GM21576 (cell line): ENCODE results near the gene OXNAD1.

Experiments used
- ATAC-seq: cut with Tn5 transposase; IDR thresholded peaks from one replicate; pipeline ENCODE4 v1.9.1; 2021; ENCODE audit warnings: mild to moderate bottlenecking, moderate library complexity; ENCODE audit not compliant: unreplicated experiment

Gene OXNAD1

DNA sequence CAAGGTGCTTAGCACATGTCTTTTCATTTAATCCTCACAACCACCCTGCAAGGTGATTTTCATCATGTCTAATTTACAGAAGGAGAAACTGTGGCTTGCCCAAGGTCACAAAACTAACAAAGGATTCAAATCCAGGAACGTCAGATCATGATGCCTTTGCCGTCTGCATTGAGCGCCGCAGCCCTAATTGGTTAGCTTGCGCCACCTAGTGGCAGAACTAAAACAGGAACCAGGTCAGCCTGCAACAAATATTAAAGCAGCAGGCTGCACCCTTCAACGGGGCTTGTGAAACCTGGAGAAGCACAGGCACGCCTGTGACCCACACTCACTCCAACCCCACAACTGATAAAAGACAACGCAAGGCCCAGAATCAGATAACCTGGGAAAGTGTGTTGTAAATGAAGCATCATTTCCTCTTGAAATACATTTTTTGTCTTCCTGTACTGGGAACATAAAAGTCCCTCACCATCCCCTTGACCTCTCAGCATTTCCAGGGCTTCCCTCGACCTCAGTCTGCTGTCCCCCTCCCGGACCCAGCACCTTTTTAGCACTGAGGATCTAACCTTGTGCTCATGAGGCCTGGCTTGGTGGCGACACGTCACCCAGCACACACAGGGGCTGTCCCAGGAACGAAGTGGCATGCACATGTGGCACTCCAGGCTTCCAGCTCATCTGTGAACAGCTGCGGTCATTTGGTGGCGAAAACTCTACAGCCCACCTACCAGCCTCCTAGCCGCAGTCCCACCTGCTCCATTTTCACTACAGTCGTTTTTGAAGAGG lies 17.5 kb upstream of the OXNAD1 start:
- ATAC-seq, result peak; percentile 79

DNA sequence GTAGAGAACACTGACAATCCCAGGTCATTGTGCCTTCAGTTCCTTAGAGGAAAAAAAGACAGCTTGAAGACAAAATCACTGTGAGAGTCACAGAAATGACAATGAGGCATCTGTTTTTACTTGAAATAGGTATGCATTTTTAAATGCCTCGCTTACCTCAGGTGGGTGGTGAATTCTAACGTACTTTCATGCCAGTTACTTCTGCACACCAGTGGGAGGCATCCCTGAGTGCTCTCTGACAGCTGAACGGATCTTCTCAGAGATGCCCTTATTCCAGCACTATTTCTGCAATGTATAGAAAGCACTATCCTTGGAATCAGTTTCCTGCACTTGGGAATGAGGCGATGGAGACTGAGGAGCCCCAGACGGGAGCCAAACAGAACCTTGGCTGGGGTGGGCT lies 16.5 kb upstream of the OXNAD1 start:
- no peak for ATAC-seq

DNA sequence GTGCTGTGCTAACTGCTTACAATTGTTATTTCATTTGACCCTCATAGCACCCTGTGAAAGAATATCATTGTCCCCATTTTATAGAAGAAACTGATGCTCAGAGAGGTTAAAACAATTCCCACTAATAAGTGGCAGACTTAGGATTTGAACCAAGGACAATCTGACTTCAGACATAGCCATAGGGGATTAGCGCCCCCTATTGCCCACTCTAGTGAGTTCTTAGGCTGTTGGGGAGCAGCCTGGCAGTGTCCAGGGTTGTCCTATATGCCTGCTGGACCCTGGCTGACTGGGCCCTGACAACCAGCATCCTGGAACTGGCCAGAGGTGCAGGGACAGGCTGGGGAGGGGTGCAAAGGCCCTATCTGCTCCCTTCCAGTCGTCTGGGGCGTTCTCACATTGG lies 15.7 kb upstream of the OXNAD1 start:
- ATAC-seq, result no peak

DNA sequence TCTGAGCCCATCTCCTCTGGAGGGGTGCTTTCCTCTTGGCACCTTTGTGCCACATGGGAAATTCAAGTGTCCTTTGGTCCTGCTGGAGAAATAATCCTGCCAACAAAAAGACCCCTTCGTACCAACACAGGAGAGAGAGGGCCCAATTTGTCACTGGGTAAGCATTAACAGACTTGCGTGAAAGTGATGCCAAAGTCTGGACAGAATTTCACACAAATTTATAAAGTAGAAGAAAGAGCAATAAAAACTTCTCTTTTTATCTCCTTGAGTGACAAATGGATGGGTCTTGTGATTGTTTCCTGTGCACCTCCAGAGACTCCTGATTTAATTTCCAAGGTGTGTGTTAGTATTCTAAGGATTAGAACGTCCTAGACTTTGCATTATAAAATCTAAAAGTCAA lies 15.1 kb upstream of the OXNAD1 start:
- ATAC-seq, result no peak

DNA sequence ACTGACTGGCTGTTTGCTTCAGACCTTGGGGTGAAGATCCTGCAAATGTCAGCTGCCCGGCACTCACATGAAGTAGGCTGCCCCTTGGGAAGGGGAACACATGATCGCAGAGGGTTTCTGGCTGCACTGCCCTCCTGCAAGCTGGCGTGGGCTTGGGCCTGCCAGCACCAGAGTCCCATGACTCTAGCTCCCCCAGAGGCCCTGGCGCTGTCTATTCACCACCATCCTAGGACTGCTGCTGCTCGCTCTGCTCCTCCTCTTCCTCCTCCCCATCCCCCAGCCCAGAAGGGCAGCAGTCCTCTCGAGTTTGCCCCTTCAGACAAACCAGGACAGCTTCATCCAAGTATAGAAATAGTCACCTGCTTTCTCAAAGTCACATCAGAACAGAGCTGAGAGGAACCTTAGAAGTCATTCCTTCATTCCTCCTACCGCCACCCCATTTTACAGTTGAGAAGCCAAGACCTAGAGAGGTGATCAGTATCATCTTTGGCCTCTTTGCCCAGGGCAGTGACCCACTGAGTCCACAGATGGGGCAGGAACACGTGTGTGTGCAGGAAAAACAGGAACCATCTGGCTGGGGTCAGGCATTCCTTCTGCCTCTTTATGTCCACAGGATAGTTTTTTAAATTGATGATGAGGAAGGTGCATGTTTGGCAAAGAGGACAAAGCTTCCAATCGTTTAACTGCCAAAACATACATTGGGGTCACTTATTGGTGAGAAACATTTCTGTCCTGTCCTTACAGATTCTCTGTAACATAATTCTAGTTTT lies 13.5 kb upstream of the OXNAD1 start:
- no peak for ATAC-seq

DNA sequence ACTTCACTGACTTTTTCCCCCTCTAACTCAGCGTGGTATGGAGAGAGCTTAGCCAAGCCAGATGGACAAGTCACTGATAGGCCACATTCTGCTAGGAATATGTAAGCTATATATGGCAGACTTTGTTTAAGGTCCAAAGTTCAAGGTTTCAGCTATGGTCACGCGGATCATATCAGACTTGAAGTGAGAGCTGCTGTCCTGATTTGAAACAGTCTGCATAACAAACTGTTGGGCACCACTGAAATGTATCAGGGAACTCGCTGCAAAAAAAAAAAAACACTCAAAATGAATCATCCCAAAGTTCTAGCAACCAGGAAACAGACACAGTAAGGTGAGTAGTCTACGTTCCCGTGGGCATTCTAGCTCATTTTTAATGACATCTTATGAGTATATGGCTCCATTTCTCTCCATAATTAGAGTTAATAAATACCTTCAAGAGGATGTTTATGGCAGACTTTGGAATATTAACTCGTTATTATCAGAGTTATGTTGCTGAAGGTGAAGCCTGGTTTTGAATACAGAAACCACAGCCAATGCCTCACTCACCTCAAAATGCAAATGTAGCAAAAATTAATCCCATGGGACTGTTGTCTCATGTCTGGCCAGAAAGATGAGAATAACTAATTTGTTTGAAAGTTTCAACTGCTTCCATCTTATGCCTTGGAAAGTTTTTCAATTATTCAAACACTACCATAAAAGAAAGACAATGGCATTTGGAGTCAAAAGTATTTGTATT lies 12.6 kb upstream of the OXNAD1 start:
- ATAC-seq, result no peak

DNA sequence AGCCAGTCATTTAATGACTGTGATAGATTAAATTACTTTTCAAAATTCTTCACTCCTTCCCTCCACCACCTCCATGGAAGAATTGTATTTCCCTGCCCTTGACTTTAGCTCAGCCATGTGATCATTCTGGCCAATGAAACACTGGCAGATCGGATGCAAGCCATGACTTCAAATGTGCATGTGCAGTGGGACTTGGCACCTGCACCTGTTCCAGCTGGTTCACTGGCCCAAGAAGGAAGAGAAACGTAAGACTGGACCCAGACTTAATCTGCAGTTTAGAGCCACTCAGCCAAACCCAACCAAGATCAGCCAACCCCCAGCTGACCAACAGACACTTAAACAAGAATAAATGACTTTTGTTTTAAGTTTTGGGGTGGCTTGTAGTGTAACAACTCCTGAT lies 12.0 kb upstream of the OXNAD1 start:
- no peak for ATAC-seq

DNA sequence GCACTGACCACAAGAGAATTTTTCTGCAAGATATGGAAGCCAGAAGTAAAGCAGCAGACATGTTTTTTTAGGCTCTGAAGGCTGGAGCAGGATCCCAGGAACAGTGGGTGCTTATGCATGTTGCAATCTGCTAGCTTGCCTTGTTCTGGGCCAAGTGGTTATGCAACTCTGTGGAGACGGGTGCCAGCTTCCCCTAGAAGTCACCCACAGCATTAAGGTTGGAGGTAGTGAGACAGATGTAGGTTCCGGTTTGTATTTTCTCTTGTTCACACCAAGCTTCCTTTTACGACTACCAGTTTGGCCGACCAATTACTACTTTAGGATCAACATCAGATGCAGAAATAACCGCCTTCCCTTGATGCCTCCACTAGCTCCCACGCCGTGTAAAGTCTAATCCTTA lies 11.4 kb upstream of the OXNAD1 start:
- ATAC-seq, result no peak

DNA sequence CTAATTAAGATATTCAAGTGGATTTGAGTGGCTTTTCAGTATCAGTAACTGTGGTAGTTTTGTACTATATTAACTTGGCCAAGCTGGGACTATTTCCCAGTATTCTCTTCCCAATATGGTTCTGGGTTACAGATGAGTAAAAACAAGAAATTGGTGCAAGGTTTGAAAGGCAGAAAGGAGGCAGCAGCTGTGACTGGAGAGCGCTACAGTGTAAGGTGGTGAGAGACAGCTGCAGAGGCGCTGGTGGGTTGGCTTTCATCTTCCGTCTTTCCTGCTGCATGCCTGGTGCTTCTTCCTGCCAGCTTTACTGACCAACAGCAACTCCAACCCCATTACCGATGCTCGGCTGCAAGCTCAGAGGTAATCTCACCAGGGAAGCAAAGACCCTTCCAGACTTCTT lies 10.1 kb upstream of the OXNAD1 start:
- ATAC-seq, result no peak

DNA sequence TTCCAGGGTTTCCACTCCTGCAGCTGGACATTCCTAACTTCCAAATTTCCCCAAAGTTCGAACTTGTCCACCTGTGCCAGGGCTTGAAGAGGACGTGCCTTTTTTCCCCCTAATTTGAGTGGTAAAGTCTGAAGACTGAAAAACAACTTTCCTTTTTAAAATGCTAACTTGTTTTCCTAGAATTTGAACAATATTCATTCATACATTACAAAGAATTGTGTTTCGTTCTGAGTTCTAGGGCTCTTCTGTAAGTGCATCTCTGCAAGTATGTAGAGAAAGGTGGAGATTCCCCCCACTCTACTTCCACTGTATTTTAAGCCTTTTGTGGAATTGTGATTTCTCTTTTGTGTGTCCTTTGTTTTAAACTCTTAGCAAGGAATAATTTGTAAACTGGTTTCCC lies 9.7 kb upstream of the OXNAD1 start:
- no peak for ATAC-seq

DNA sequence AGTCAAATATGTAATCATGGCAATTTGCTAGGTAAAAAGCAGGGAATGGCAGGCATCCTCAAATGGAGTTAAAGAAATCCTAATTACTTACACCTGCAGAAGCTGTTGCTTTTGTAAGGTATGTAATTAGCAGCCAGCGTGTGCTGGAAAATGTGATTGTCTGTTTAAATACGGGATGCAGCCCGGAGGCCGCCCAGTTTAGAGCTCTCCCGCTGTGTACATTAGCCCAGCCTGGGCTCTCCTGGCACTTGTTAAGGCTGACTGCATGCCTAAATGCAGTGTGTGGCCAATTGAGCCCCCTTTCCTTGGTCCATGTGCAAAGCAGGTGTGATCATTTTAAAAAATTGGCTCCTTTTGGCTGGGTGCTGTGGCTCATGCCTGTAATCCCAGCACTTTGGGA lies 9.3 kb upstream of the OXNAD1 start:
- no peak for ATAC-seq

DNA sequence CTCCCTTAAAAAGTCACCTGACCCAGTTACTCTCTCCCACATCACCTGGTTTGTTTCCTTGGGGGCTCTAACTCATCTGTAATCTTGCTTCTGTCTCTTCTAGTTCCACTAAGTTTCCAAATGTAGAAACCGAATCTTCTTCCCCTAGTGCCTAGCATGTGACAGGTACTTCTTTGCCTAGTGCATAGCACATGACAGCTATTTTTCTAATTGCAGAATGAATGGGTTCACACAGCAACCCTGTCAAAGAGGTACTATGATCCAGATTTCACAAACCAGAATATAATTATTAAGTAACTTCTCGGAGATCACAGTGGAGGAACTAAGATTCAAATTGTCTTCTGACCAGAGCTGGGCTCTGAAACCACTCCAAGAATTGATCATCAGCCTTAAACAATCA lies 7.7 kb upstream of the OXNAD1 start:
- ATAC-seq, result no peak

DNA sequence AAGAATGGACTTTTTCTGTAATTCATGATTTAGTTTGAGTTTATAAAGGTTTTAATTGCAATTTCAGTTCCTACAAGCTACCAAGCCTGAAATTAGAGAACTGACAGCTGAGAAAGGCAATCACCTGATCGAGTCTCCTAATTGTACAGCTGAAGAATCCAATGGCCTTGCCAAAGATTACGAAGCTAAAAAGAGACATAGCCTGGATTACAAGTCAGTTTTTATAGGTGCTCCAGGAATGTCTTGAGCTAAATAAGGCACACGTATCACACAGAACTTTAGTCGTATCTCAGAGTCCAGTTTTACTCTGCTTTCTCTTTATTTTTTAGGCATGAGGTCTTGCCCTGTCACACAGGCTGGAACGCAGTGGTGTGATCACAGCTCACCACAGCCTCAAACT lies 6.8 kb upstream of the OXNAD1 start:
- ATAC-seq, result no peak

DNA sequence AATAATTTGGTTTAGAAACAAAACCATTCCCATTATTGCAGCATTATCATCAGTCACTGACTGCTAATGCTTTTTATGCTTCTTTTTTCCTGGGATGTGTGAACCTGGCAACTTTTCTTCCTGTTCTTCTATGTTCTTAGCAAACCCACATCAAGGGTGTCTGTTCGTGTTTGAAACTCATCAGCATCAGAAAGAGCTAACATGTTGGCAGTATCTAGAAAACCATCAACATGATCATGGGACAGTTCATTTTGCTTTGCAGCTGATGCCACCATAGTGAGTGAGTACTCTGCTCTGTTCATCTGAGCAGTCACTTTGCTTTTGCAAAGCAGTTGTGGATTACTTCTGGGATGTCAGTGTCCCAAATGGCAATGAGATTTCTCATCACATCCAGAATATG lies 6.1 kb upstream of the OXNAD1 start:
- no peak for ATAC-seq

DNA sequence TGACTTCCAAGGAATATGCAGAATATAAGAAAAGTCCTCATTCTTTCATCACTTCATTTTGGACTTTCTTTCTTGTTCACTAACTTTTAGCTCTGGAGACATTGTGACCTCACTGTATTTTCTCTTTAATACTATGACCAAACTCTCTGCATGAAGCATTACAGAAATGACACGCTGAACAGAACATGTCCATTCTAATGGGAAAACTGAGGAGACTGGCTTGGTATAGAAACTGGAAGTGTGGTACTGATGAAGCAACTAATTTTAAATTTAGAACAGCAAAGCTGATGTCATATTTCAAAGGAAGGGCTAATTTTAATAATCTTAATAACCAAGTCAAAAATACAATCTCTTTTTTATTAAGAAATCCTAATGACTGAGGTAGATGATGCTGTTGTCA lies 5.0 kb upstream of the OXNAD1 start:
- no peak for ATAC-seq

DNA sequence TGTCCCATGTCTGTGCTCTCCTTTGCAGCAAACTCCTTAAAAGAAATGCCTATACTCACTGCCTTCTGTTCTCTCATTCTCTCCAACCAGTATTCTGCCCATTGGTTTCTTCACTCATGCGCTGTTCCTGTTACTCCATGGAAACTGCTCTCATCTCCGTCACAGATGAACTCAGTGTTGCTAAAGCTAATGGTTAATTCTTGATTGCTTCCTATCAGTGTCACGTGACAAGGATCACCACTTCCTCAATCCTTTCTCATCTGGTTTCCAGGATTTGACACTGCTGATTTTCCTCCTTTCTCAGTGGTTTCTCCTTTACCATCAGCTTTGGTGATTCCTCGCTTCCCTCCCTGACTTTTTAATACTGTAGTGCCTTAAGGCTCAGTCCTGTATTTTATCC lies 2.8 kb upstream of the OXNAD1 start:
- ATAC-seq, result no peak

DNA sequence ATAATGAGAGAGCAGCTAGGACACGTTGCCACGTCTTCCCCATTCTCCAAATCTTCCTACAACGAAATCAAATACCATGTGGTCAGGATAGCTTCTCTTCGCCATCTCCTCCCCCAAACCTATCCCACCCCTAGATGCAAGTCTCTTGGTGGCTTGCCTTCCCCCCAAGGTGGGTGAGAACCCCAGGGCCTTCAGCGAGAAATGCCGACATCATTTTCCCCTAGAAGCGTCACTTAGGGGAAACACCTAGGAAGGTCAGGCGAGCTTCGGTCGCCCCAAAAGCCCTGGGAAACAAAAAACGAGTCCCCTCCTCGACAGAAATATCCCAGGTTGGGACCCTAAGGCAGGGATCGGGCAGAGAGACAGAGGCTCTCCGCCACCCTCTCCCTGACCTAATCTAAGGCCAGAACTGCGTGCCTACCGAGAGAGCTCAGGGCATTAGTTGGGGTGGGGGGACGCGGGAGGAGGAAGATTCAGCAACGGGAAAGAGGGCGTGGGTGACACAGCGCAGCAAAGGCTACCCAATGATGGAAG lies 771 bp upstream of the OXNAD1 start:
- ATAC-seq, result no peak

DNA sequence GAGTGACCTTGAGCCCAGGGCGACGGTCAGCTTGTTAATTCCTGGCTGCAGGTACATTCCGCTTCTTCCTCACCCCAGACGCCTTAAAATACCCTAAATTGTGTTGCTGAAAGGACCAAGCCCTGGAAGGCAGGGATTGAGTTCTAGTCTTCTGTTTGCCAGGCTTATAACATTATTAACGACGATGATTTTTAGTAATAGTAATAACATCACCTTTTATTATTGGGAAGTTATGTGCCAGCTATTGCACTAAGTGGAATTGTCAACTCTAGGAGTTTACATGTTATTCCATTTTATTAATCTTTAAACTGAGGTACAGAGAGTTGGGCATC lies 409 bp downstream of the OXNAD1 start:
- ATAC-seq, result no peak

DNA sequence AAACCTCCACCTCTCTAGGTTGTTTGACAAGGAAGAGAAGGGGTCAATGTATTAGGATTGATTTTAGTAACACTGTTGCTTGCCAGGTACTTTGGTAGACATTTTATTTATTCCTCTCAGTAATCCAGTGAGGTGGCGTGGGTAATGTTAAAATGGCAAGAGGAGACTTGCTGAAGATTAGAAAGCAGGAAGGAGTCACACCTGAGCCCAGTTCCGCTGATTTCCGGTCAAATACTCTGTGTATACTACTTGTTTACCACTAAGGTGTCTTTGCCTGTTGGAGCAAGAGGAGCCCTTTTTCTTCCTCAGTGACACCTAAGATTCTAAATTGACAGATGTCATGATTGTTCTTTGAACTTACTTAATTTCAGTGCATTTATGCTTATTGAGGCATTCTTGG lies 1.7 kb downstream of the OXNAD1 start:
- no peak for ATAC-seq

DNA sequence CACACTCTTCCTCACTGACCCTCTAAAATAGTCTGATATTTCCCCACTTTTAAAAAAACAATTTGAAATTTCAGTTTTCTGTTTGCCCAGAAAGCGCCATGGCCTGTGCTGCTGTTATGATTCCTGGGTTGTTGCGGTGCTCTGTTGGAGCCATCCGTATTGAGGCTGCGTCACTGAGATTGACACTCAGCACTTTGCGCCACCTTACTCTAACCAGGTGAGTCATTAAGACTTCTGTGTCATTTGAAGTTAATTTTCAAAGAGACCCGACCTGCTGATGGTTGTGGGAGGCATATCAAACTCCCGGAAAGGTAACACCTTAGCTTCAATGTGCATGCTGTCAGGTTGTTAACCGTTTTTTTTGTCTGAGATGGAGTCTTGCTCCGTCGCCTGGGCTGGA lies 5.8 kb downstream of the OXNAD1 start:
- ATAC-seq, result no peak

DNA sequence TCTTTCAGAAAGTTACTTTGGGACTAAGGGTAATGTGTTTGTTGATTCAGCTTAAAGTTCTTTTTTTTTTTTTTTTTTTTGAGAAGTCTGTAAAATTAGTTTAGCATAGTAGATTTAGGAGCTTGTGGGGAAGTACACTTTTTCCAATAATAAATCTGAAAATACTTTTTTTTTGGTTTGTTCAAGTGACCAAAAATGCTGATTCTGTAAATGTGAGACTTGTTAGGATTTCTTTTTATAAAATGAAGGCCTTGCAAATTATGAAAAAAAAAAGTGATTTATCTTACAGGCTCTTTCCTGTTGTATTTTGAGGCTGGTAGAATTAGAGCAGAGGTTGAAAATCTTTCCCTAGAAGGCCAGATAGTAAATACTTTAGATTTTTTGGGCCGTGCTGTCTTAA lies 7.6 kb downstream of the OXNAD1 start:
- no peak for ATAC-seq

DNA sequence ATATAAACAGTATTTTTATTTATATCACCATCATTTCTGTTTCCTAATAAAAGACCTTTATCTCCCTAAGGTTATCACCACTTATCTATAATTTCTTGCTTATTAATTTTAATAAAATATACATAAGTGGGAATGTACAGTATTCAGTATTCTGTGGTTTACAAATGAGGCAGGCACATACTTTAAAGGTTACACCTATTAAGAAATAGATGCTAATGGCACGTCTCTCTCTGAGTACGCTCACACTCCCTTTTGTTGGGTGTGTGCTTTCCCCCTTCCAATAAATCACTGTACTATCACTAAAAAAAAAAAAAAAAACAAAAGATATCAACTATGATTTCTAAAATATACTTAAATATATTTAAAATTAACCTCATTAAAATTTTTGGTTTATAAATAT lies 8.9 kb downstream of the OXNAD1 start:
- ATAC-seq, result no peak
